Activated gamma-delta T cell (primary cell): ENCODE results near the gene PAX9.

Experiments used
- DNase-seq: peaks from one replicate; lab custom pipeline; 2025; lab: John Stamatoyannopoulos, UW

Gene PAX9

DNA sequence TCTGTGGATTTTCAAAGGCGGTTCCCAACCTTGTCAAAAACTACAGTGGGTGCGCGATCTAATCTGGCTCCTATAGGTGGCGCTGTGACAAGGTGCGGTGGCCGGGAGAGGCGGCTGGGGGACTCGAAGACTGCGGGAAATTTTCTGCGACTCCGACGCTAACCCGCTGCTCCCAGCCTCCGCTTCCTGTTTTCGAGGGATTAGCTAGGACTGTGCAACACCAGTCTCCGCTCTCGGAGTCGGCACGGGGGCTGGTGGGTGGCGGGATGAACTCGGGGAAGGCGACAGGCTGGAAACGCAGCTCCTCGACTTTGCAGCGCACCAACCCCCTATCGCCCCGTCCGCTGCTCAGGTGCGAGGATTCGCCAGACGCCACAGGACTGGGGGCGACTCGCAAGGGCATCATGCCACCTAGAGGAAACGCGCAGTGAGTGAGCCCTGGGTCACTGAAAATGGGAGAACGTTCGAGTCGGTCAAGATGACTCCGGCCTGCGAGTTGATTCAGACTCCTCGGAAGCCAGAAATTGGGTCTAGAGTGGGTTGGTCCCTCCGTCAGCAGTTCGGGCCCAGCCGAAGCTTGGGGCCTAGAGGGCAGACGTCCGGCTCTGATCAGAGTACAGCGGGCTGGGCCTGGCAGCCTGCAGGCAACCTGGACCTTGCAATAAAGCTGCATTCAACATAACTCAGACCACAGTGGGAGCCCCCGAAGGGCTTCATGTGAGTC lies 5.5 kb upstream of the PAX9 start:
- no peak for DNase-seq

GRCh38 chr14:36656687-36657398 lies 4.8 kb upstream of the PAX9 start:
- no peak for DNase-seq

DNA sequence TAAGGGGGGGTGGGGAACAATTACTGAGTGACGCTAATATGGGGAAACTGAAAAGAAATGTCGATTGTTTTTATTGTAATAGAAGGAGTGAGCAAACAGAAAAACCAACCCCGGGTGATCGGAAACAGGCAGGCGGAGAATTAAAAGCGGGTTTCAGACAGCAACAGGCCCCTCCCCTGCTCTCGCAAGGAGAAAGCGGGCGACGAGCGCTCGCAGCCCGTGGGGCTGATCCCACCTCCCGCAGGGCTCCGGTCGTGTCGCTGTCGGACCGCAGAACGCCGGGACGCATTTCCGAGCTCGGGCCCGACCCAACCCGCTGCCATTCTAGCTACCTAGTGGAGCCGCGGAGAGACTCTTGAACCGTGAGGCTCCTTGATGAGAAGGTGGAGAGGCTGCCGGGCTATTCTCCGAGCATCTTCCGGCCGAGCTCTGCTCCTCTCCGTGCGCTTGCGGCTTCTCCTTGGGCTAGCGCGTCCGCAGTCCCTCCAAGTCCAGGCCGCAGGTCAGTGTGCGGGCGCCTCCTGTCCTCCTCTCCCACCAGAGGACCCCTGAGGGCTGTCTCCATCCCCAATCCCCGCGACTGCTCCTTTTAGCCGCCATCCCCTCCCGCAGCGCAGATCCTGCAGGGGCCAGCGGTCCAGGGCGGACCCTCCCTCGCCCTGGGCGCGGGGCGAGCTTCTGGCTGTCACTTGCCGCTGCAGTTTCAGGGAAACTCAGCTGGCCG lies 4.1 kb upstream of the PAX9 start:
- DNase-seq, result no peak

GRCh38 chr14:36658123-36659009 lies 3.3 kb upstream of the PAX9 start:
- no peak for DNase-seq

GRCh38 chr14:36659010-36659821 lies 2.4 kb upstream of the PAX9 start:
- no peak for DNase-seq

DNA sequence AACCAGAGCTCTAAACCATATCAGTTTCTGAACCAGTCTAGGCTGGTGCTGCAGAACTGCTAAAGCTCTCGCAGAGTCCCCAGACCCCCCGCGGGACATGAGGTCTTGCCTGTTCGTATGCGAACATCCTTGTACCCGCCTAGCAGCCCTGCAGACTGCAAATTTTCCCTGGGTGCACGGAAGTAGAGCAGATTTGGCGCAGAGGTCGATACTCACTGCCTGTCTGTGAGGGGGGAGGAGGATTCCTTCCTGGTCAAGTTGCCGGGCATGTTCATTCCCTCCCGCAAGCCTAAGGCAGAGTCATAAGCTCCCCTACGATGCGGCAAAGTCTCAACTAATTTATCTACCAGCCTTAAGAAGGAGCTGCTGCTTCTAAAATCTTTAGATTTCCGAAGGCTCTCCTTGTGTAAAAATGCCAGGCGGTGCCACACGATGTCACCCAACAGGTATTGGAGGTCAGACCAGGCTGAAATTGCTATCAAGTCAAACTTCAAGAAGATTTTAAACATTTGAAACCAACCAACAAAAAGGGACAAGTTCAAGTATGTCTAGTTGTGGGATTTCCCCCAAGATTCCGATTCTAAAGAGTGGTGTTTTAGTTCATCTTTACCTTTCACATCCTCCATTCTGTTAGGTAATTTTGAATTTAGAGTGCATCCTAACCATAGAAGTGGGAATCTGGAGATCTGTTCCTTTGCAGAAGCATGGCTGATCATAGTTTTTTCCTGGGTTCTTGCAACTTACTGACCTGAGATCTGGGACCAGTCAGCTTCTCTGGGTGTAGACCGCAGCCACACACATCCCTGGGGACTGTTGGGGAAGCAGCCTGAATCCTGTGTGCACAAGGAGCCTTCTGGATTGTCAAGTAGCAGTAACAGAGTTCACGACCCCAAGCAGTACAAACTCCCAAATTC lies 1.6 kb upstream of the PAX9 start:
- DNase-seq, result no peak

GRCh38 chr14:36660736-36661505 lies 739 bp upstream of the PAX9 start:
- DNase-seq, result no peak

DNA sequence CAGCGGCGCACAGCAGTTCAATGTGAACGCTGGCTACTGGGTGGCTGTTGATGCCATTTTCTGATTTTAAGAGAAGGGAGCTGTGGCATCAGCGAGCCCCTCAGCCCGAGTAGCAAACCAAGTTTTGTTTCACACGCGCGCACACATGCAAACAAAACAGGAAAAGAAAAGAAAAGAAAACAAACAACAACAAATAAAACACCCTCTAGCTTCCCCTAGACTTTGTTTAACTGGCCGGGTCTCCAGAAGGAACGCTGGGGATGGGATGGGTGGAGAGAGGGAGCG lies 540 bp downstream of the PAX9 start:
- no peak for DNase-seq

DNA sequence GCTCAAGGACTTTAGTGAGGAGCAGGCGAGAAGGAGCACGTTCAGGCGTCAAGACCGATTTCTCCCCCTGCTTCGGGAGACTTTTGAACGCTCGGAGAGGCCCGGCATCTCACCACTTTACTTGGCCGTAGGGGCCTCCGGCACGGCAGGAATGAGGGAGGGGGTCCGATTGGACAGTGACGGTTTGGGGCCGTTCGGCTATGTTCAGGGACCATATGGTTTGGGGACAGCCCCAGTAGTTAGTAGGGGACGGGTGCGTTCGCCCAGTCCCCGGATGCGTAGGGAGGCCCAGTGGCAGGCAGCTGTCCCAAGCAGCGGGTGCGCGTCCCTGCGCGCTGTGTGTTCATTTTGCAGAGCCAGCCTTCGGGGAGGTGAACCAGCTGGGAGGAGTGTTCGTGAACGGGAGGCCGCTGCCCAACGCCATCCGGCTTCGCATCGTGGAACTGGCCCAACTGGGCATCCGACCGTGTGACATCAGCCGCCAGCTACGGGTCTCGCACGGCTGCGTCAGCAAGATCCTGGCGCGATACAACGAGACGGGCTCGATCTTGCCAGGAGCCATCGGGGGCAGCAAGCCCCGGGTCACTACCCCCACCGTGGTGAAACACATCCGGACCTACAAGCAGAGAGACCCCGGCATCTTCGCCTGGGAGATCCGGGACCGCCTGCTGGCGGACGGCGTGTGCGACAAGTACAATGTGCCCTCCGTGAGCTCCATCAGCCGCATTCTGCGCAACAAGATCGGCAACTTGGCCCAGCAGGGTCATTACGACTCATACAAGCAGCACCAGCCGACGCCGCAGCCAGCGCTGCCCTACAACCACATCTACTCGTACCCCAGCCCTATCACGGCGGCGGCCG lies 1.1 kb downstream of the PAX9 start:
- no peak for DNase-seq

DNA sequence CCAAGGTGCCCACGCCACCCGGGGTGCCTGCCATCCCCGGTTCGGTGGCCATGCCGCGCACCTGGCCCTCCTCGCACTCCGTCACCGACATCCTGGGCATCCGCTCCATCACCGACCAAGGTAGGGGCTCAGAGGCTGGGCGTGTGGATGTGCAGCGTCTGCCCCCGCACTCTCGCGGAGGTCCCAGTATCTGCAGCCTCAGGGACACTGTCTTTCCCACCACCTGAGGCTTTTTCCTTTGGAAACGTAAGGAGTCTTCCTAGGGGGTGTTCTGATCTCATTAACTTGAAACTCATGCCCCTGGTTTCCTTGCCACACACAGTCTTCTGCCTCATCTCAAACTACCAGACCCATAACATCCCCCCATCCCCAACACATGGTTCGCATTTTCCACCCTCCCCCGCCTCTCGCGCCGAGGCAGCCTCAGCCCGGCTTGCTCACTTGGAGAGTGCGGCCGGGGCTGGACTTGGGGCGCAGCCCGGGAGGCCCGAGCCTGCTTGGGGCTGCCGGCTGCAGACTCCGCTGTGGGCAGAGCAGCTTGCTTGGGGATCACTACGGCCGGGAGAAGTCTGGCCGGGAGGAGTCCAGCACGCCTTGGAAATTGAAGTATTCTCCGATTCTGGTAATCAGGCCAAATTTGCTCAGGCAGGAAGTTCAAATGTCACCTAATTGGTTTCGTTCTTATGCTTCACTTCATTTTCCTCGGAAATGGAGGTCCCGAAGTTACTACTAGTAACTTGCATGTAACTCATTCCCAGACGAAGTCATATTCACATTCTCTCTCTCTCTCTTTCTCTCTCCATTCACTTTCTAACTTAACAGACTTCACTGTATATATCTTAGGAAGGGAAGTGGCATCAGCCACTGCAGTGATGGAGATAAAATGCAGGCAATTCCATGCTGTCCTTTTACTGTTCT lies 2.0 kb downstream of the PAX9 start:
- DNase-seq, result no peak

DNA sequence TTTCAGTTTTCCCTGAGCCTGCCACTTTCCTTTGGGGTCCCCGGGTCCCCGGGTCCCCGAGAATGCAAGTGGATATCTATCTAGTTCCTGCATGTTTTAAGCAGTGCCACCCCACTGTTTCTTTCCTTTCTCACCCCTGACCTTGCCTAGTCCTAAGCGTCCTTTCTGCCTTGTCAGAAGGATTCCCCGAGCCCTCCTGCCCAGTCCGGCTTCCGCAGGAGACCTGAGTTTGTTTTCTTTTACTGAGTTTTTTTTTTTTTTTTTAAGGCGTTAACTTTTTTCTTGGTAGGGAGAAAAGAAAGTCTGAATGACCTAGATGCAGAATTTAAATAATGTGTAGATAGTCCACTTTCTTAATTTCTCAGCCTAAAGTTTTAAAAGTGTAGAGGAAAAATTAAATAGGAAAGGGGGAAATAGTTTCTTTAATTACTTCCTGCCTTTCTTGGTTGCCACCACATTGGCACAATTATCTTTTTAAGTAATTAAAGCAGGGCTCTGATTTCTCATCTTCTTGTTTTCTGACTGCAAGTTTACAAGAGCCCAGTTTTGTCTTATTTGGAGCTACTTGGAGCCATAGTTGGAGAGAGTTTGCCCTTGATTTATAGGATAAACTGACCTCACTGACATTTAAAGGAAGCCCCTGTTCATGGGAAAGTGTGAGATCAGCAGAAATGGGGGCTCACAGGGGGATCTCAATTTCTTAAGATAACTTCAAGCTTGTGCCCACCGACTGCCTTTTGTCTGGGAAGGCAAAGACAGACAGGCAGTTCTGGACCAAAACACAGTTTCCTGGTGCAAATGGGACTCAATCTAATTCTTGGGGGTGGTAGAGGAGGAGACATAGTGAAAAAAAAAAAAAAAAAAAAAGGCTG lies 2.9 kb downstream of the PAX9 start:
- no peak for DNase-seq

DNA sequence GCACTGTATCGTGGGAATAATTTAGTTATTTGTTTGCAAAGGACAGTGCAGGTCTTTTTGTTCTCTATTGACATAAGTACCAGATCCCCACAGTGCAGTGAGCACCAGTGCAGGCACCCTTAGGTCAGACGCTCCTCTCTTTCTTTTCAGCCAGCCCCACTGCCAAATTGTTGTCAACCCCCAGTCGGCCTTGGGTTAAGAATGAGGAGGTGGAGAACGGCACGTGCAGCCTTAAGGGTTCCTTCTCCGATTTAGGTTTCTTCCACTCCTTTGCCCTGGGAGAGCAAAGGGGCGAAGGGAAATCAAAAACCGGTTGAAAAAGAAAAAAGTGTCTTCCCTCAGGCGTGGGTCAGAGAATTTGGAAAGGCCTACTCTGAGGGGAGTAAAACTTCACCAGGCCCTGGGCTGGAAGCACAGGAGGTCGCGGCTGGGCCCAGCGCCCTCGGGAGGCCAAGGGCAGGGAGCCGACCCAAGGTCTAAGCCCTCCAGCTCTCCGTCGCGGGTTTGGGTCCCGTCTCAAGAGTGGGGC lies 4.3 kb downstream of the PAX9 start:
- no peak for DNase-seq

DNA sequence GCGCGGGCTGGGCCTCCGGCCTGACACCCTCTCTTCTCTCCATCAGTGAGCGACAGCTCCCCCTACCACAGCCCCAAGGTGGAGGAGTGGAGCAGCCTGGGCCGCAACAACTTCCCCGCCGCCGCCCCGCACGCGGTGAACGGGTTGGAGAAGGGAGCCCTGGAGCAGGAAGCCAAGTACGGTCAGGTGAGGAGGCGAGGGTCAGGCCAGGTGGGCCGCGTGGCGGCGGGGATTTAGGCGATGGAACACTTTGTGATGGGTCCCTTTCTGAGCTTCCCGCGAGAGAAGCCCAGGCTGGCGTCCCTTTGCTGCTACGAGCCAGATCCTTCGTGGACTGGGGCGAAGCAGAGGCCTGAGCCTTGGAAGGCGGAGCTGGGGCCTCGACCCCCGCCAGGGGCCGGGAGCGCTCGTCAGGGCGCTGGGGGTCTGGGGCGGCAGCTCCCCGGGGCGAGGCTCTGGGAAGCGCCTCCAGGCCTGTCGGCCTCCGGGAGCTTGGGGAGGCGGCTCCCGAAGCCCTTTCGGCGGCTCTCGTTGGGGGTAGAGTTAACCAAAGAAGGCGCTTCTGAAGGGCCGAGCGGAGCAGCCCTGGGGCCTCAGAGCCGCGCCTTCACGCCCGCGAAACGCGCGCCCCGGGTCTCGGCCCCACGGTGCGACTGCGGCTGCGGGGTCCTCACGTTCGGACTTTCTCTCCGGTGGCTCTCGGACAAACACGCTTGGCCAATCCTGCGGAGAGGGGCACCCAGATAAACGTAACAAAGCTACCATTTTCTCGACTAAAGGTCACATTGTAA lies 5.0 kb downstream of the PAX9 start:
- no peak for DNase-seq

DNA sequence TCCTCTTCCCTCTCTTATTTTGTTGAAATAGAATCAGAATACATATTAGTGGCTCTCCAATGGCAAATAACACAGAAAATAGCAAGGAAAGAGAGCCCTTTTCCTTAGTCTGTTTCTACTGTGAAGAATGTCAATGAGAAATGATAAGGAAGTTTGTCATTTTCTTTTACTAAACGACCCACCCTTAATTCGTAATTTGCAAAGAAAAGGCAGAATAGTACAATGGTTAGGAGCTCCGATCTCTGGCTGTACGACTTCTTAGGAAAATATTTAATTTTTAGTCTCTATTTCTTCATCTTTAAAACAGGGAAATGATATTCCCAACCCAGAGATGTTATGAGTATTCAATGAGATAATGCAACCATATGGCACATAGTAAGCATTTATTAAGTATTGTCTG lies 6.0 kb downstream of the PAX9 start:
- DNase-seq, result no peak

GRCh38 chr14:36671149-36671548 lies 9.5 kb downstream of the PAX9 start:
- no peak for DNase-seq
